Measurements from ENCODE around the gene DLK2.
A peak's percentile ranks its signal among the peaks of the same experiment; 100 is the strongest.

DLK2 gene

DNA sequence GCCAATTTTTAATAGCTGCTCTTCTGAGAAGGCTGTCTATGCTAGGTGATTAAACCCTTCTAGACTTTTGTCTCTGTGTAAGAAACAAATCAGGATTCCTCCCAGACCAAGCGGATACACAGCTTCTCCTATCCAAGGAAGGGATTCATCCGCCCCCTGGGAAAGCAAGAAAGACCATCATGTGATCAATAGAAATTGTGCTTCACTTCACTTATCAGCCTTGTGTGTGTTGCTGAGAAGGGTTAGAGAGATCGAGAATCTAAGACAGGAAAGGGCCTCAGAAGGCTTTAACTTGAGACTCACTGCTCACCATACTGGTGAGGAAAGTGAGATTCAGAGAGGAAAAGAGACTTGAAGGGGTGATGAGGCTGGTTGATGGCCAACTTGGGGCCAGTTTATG, 26.5 kb downstream of the DLK2 start:
- H2AFZ ChIP-seq (ENCODE audit: low read depth, low read length, severe bottlenecking): no peak overlapping the region
- TF ChIP-seq EZH2phosphoT487 (conservative IDR thresholded peaks at IDR 0.05; ENCODE audit: low read length): no peak
- TF ChIP-seq, protein P1, sequence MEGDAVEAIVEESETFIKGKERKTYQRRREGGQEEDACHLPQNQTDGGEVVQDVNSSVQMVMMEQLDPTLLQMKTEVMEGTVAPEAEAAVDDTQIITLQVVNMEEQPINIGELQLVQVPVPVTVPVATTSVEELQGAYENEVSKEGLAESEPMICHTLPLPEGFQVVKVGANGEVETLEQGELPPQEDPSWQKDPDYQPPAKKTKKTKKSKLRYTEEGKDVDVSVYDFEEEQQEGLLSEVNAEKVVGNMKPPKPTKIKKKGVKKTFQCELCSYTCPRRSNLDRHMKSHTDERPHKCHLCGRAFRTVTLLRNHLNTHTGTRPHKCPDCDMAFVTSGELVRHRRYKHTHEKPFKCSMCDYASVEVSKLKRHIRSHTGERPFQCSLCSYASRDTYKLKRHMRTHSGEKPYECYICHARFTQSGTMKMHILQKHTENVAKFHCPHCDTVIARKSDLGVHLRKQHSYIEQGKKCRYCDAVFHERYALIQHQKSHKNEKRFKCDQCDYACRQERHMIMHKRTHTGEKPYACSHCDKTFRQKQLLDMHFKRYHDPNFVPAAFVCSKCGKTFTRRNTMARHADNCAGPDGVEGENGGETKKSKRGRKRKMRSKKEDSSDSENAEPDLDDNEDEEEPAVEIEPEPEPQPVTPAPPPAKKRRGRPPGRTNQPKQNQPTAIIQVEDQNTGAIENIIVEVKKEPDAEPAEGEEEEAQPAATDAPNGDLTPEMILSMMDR (IDR thresholded peaks at IDR 0.05; ENCODE audit: insufficient read depth, low read length, poor library complexity, severe bottlenecking): no peak
- peaks cover 7% of the 10 kb centered on the region; the same call in 1 of the 2 replicates for H3F3A ChIP-seq (ENCODE audit: insufficient read depth)
- peaks cover 20% of the 10 kb centered on the region for H3K79me2 ChIP-seq (ENCODE audit: insufficient read depth, low read length)
- peak overlapping the region; percentile 72 for H3K27ac ChIP-seq (ENCODE audit: low read depth, low read length)
- peak overlapping the region; percentile 81 for H3K4me2 ChIP-seq (ENCODE audit: low read depth, low read length, poor library complexity, severe bottlenecking)
- peak overlapping the region; percentile 71 for H3K9ac ChIP-seq (ENCODE audit: low read length)
- H4K20me1 ChIP-seq (ENCODE audit: low read depth, low read length): no peaks in the 10 kb centered on the region
- no peaks in the 10 kb centered on the region for H3K36me3 ChIP-seq (ENCODE audit: low read length)
- H3K4me3 ChIP-seq (ENCODE audit: insufficient read depth, low read length, poor library complexity, severe bottlenecking): peak overlapping the region; percentile 75
- H3K9me2 ChIP-seq (replicated peaks; ENCODE audit: insufficient read depth, low read length): no peaks in the 10 kb centered on the region
- no peaks in the 10 kb centered on the region for H3K9me3 ChIP-seq (ENCODE audit: insufficient read depth, low read length)
- no peaks in the 10 kb centered on the region for H3K27me3 ChIP-seq (ENCODE audit: low read length)

DNA sequence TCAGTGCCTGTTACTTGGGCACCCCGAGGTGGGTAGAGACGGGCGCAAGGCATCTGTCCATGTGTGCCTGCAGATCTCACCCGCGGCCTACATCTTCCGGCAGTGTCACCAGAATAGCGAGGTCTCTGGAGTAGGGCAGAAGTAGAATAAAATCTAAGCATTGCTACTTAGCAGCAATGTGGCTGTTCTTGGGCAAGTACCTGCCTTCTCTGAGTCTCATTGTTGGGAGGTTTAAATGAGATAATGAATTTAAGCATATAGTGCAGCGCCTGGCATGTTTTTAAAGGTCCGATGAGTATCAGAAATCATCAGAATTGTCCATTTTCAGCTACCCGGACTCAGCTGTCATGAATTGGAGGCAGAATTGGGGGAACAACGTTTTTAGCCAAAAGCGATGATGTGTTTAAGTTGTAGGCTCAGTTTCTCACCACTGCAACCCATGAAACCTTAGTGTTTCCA, 27.2 kb downstream of the DLK2 start:
- Histone ChIP-seq H3K27me3 (ENCODE audit: low read length) (no peaks in the 10 kb centered on the region), H3K4me3 (ENCODE audit: insufficient read depth, low read length, poor library complexity, severe bottlenecking) (peak overlapping the region; percentile 75), H3K27ac (ENCODE audit: low read depth, low read length) (peak overlapping the region; percentile 72), H3K36me3 (ENCODE audit: low read length) (no peaks in the 10 kb centered on the region), H4K20me1 (ENCODE audit: low read depth, low read length) (no peaks in the 10 kb centered on the region), H2AFZ (ENCODE audit: low read depth, low read length, severe bottlenecking) (peak overlapping the region; percentile 93), H3K79me2 (ENCODE audit: insufficient read depth, low read length) (peaks cover 20% of the 10 kb centered on the region), H3K9me2 (replicated peaks; ENCODE audit: insufficient read depth, low read length) (no peaks in the 10 kb centered on the region), H3K9me3 (ENCODE audit: insufficient read depth, low read length) (no peaks in the 10 kb centered on the region), H3K4me2 (ENCODE audit: low read depth, low read length, poor library complexity, severe bottlenecking) (peak overlapping the region; percentile 81), H3F3A (ENCODE audit: insufficient read depth) (peaks cover 7% of the 10 kb centered on the region; the same call in 1 of the 2 replicates), H3K9ac (ENCODE audit: low read length) (peak overlapping the region; percentile 71)
- TF ChIP-seq, protein P1 (IDR thresholded peaks at IDR 0.05; ENCODE audit: insufficient read depth, low read length, poor library complexity, severe bottlenecking): no peak
- TF ChIP-seq EZH2phosphoT487 (conservative IDR thresholded peaks at IDR 0.05; ENCODE audit: low read length): no peak

DNA sequence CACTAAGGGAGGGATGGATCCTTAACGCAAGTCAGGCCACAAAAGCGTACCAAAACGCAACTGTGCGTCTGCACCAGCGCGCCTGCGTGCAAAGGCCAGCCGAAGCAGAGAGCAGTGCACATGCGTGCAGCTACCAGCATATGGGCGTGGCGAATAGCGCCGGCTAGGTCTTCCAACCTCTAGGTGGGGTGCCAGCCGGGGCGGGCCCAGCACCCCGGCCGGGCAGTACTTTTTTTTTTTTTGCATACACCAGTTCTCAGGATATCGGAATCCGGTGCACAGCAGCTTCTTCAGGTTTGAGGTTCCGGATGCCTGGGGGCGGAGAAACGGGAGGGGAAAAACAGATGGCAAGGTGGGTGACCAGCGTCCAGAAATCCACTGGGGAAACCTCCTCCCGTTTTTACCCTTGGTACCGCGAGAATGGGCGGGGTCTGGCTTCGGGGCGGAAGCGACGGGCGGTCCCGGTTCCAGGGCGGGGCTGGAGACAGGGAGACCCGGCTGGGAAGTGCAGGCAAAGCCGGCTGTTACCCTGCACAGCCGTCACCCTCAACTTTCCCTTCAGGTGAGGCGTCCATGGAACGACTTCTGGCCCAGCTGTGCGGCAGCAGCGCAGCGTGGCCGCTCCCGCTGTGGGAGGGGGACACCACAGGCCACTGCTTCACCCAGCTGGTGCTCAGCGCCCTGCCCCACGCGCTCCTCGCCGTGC, 27.8 kb downstream of the DLK2 start, which contains the start of gene ABCC10:
TSS of gene ABCC10 (plus strand) at position 136 of the 706 bp plus-strand sequence. CDS start at position 574, 438 bp downstream.
- Histone ChIP-seq H3K4me2 (ENCODE audit: low read depth, low read length, poor library complexity, severe bottlenecking) (peak within 1 kb of the TSS; percentile 81), H3K27ac (ENCODE audit: low read depth, low read length) (peak within 1 kb of the TSS; percentile 72), H3K79me2 (ENCODE audit: insufficient read depth, low read length) (peaks cover 20% of the 10 kb centered on the region), H3K36me3 (ENCODE audit: low read length) (no peaks in the 10 kb centered on the region), H3K9ac (ENCODE audit: low read length) (peak within 1 kb of the TSS; percentile 71), H3K9me3 (ENCODE audit: insufficient read depth, low read length) (no peaks in the 10 kb centered on the region), H3K9me2 (replicated peaks; ENCODE audit: insufficient read depth, low read length) (no peaks in the 10 kb centered on the region), H3F3A (ENCODE audit: insufficient read depth) (peaks cover 7% of the 10 kb centered on the region; the same call in 1 of the 2 replicates), H4K20me1 (ENCODE audit: low read depth, low read length) (no peaks in the 10 kb centered on the region), H3K4me3 (ENCODE audit: insufficient read depth, low read length, poor library complexity, severe bottlenecking) (peak within 1 kb of the TSS; percentile 75), H2AFZ (ENCODE audit: low read depth, low read length, severe bottlenecking) (peak within 1 kb of the TSS; percentile 93), H3K27me3 (ENCODE audit: low read length) (no peaks in the 10 kb centered on the region)
- no peak for TF ChIP-seq EZH2phosphoT487 (conservative IDR thresholded peaks at IDR 0.05; ENCODE audit: low read length)
- TF ChIP-seq, protein P1 (IDR thresholded peaks at IDR 0.05; ENCODE audit: insufficient read depth, low read length, poor library complexity, severe bottlenecking): peak; percentile 49
